Stimulated activated CD4-positive, alpha-beta T cell treated with anti-CD3 and anti-CD28 coated beads, TNF-alpha, amount 100 ng/mL, for 4 hours (primary cell): ENCODE results near the gene EML1.

Experiments
- DNase-seq, 3 experiments: peaks; one replicate each; pipeline ENCODE4 v3.0.0-alpha.2; 2020; ENCODE audit warnings: low read depth in 3 of 3

Gene EML1

GRCh38 chr14:99966037-99966835 lies 173.0 kb downstream of the EML1 start:
- no peak for DNase-seq

GRCh38 chr14:99966912-99967311 lies 173.7 kb downstream of the EML1 start:
- DNase-seq = no peak

- DNase-seq = no peak
These were observed 175.1 kb downstream of the EML1 start for GRCh38 chr14:99968191-99968920.

GRCh38 chr14:99968941-99969340 lies 175.7 kb downstream of the EML1 start:
- no peak for DNase-seq

- DNase-seq = no peak
These were observed 176.6 kb downstream of the EML1 start for GRCh38 chr14:99969673-99970322.

- peak; percentile 65 to 81 (median 76) for DNase-seq
These were observed 178.1 kb downstream of the EML1 start for GRCh38 chr14:99971087-99971940.

- peak in 2 of 3 experiments; percentile 5 to 21 for DNase-seq
These were observed 178.9 kb downstream of the EML1 start for GRCh38 chr14:99971941-99972747.

- DNase-seq = no peak
These were observed 179.7 kb downstream of the EML1 start for GRCh38 chr14:99972748-99973466.

GRCh38 chr14:99975190-99975589 lies 182.0 kb downstream of the EML1 start:
- no peak for DNase-seq

GRCh38 chr14:99976021-99976420 lies 182.8 kb downstream of the EML1 start:
- DNase-seq = no peak

GRCh38 chr14:99976681-99977080 lies 183.5 kb downstream of the EML1 start:
- DNase-seq = no peak

GRCh38 chr14:99980299-99980698 lies 187.1 kb downstream of the EML1 start:
- DNase-seq = no peak

- DNase-seq = no peak
These were observed 188.6 kb downstream of the EML1 start for GRCh38 chr14:99981806-99982205.

GRCh38 chr14:99982537-99983250 lies 189.5 kb downstream of the EML1 start:
- DNase-seq = peak; percentile 15 to 50 (median 28)

GRCh38 chr14:99983251-99984015 lies 190.2 kb downstream of the EML1 start:
- DNase-seq = no peak

- no peak for DNase-seq
These were observed 190.8 kb downstream of the EML1 start for GRCh38 chr14:99984036-99984435.

GRCh38 chr14:99986396-99986795 lies 193.2 kb downstream of the EML1 start:
- no peak for DNase-seq

GRCh38 chr14:99989032-99989431 lies 195.8 kb downstream of the EML1 start:
- DNase-seq = no peak
